GM19455 (cell line): ENCODE measurements around the gene IGSF10.
A peak's percentile ranks its signal among the peaks of the same experiment; 100 is the strongest.

ENCODE experiments used
- ATAC-seq: cut with Tn5 transposase; IDR thresholded peaks from one replicate; pipeline ENCODE4 v1.9.1; 2021; ENCODE audit not compliant: unreplicated experiment

The IGSF10 gene

DNA sequence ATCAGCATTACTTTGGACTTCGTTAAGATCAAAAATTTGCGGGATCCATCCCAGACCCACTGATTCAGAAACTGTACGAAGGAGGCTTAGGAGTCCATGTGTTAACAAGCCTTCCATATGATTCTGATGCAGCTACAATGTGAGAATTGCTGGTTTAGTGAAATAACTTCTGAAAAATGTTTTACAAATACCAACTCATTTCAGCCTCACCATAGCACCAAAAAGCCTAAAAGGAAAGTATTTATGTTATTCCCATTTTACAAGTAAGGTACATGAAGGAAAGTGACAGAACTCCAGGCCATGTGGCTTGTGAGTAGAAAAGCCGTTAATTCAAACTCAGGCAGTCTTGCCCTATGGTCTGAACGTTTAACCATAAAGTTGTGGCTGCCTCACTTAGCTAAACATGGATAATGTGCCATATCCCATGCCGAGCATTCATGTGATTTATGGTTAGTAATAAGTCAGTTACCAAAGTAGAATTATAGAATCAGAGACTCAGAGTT, 1.5 kb upstream of the IGSF10 start:
- no peak for ATAC-seq

DNA sequence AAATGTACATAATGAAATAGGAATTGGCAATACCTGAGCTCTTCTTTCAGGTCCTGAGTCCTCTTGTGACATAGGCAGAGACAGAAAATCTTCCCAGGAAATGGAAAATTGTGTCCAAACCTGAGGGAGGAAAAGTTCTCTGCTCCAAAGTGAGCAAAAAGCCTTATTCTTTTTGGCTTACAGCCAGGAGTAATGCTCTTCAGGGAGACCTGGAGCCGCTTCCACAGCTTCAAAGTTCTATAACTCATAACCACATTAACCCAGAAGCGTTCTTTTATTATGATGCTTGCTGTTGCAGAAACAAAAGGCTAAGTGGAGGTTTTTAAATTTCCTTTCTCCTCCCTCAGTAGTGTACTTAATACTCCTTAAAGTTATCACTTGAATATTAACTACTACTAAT, 633 bp downstream of the IGSF10 start:
- no peak for ATAC-seq

DNA sequence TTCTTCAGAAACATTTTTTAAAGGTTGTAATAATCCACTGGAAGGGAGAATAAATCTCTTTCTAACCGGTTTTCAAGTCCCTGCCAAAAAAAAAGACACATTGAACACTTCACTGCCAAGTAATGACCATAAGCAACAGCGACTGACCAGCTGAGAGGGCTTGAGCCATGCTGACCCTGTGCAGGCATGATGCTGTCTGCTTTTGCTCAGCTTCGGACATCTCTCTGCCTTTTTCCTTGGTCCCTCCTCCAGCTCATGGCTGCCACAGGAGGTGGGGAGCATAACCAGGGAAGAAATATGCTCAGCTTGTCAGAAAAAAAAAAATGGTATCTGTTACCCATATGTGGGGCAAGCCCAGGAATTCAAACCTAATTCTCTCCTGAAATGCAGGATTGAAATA, 1.5 kb downstream of the IGSF10 start:
- no peak for ATAC-seq

DNA sequence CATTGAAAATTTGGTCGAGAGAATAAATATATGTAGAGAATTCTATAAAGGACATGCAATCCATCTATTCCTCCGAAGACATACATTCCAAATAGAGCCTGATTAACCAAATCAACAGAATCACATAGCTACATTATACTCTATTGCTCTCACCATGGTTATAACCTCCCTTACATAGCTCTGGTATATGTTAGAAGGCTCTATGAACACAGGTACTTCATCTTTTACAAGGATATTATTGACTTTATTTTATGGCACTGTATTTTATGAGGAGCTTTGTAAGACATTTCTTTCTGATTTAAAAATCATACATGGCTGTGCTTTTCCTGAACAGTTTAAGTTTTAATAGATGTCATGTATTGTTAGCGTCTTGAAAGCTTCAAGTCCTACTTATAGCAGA, 4.8 kb downstream of the IGSF10 start:
- ATAC-seq, result no peak

DNA sequence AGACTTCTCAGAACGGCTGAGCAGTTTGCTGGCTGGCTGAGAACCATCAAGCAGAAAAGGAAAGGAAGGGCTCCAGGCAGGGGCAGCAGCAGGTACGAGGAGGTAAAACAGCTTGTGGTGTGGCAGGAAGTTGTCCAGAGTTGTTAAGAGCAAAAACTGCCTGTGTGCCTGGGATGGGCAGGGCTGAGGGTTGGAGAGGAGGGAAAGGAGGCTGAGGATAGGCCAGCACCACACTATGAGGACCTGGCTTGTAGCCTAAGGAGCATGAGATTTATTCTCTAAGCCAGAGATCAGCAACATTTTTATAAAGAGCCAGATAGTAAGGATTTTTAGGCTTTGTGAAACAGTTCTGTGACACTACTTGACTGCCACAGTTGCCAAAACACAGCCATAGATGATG, 8.0 kb downstream of the IGSF10 start:
- no peak for ATAC-seq

DNA sequence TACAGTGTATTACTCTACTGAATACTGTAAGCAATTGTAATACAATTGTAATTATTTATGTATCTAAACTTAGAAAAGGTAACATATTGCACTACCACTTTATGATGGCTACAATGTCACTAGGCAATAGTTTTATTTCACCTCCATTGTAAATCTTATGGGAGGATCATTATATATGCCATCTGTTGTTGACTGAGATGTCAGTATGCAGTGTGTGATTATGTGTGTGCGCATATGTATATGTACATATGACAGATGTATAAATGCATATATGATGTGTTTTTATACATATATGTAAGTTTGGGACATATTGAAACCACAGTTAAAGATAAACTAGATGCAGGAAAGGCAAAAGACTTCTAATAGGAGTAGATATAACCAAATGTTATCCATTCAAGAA, 8.5 kb downstream of the IGSF10 start:
- no peak for ATAC-seq

DNA sequence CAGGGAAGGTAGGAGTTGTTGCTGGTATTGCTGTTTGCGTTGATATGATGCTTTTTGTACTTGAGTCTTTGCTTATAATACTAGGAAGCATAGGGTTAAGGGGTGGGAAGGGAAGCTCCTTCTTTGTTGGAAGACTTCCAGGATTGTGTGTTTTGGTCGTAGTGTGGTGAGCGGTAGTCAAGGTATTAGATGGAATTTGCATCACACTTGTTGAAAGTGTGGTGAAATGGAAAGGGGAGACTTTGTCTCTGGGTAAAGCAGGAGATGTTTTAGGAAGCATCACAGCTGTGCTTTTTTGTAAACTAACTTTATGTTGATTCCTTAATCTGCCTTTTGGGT, 14.9 kb downstream of the IGSF10 start:
- ATAC-seq, result no peak

DNA sequence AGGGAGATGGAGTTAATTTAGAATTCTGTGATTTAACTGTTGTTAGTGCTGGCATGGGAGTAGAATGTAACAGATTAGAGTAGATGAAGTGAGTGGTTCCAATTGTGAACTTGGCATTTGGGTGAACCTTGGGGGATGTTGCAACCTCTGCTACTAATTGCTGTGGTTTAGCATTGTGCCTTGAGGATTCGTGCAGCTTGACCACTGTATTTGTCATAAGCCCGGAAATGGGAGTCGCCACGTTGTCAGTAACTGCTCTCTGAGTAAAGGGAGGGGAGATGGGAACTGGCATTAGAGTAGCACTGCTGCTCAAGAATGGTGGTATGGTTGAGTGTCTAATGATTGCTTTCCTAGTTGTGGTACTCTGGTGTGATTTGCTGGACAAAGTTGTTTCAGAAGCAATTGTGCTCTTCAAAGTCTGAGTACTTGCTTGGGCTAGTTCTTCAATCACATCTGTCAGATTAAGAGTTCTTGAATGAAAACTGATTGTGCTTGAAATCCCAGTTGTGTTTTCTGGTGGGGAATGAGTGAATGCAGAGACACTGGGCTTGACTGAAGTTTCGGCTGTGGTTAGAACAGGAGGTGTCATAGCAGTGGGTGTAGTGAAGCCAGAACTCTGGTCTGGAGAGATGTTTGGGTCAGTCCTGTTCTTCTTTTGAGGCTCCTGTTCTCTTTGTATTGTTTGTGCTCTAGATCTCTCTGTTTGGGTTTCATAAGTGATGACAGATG, 15.4 kb downstream of the IGSF10 start:
- ATAC-seq, result no peak

DNA sequence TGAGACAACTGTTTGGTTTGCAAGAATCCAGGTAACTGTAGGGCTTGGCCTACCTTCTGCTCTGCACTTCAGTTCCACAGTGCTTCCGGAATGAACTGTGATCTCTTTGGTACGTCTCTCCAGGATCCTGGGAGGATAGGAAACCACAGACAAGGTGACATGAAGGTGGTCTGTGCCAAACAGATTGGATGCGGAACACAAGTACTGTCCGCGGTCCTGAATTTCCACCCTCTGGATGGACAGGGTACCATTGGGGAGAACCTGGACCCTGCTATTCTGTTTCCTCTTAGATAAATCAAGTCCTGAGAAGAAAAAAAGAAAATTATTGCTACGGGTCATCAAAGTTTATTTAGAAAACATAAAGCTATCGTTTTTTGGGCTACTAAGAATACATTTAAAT, 17.3 kb downstream of the IGSF10 start:
- ATAC-seq, result no peak

DNA sequence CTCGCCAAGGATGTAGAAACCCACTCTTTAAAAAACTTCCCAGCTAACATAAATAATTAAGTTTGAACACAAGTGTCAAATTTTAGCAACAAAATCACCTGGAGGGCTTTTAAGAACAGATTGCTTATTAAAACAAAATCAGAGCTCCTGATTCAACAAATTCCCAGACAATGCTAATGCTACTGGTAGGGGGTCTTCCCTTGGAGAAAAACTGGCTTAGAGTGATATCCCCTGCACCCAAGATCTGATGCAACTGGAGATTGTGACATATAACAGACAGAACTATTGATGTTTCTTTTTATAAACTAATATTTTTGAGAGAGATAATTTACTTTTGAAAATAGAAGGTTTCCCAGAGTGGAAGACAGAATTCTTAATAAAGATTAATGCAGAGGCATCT, 19.9 kb downstream of the IGSF10 start:
- ATAC-seq, result no peak

DNA sequence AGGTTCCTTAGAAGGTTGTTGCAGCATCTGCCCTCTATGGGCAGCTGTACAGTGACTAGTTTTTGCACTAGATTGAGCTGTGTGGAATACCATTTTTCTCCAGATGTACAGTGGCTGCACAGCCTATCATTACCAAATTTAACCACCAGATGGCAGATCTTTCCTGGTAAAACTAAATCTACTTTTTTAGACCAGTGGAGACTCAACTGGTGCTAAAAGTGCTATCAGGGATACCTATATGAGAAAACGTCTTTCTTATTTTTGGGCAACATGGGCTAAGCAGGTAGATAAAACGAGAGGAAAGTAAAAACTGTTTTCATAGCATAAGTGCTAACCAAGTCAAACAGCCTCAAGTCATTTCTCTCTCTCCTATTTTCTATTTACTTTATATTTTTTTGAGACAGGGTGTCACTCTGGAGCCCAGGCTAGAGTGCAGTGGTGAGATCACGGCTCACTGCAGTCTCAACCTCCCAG, 21.2 kb downstream of the IGSF10 start:
- ATAC-seq, result peak; percentile 75

DNA sequence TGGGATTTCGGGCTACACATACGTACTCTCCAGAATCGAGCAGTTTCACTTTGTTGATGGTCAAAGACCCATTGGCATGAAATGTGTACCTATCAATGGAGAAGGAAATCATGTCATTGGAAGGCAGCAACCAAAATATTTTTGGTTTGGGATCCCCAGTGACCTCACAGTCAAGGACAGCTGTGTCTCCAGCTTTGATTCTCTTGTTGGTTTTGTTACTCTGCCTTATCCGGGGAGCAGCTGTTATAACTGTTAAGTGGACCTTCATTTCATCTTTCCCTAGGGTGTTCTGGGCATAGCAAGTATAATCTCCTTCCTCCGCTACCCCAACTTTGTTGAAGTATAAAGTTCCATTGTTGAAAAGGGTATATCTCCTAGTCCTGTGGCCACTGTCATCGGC, 23.0 kb downstream of the IGSF10 start:
- ATAC-seq, result no peak

DNA sequence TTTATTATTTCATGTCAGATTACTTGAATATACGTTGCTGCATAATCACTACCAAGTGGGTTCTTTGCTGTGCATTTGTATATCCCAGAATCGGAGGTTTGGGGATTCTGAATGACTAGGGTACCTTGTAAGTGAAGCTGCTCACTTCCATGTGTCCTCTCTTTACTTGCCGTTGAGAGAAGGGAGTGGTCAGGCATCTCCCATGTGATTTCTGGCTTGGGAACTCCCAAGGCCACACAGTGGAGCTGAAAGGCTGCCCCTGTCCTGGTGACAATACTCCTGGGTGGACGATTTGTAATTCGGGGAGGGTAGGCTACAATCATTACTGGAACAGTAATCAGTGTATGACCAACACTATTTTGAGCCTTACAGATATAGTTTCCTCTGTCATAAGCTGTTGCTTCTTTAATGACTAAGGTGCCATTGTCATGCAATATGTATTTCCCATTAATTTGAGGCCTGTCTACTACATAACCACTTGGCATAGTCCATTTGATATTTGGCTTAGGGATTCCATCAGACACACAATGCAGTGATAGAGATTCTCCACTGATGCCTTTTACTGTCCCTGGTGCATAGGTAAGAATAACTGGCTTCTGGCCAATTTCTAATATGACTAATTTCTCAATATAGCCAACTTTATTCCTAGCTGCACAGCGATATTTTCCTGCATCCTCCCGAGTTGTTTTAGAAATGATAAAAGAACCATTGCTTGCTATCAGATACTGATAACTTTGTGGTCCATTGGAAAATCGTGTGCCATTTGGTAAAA, 24.0 kb downstream of the IGSF10 start:
- ATAC-seq, result no peak

DNA sequence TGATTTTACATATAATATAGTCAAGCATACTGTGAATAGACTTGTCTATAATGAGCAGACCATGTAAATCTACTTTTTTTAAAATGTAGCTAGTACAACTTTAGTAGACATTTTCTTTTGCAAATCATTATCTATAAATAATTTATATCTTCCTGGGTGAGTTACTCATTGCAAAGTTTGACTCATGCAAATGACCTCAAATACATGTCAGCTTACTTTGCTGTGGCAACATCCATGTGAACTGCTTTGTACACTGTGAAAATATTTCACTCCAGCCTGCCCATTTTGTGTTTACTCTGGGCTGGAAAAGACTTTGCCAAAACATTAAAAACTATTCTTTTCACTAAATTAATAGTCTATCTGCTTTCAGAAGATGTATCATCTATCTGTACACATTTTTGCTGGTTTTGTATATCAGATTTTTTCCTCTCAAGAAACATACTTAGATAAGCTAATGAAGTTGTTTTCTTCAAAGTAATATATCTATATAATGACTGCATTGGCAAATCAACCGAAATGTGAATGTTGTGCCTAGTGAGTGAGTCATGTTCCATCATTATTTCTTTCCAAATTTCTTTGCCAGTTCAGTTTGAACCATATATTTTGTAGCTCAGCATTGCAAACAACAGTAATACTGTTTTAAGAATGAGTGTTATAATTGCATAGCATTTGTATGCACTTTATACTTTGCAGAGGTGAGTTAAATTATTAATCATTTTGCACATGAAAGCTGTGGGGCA, 26.5 kb downstream of the IGSF10 start:
- no peak for ATAC-seq

DNA sequence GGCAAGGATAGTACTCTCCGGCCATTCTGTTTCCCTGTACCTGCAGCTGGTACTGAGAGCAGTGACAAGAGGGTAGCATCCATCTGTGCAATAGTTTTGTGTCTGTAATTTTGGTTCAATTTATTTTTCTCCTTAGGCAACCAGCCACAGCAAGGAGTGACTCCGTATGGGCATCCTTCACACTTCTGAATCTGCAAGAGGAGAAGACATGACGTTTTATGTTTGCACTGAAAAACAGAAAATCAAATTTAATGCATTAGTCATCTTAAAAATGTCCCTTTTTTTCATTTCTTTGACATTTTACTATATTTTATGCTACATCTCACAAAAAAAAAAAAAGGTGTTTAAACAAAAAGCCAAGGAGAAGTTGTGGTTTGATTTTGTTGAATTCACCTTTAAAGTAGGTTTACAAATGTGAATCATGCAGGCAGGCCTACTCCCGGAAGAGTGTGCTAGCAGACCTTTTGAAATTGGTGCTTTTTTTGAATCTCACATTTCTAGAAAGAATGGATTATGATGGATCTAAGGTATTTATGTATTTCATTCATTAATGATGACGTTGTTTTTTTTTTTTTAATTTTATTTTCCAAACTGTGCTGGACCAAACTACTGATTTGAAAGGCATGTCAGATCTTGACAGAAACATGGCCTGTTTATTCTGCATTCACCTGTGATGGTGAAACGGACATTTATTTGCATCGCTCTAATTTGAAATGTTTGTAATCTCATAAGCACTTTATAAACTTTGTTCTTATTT, 28.1 kb downstream of the IGSF10 start:
- ATAC-seq, result no peak

DNA sequence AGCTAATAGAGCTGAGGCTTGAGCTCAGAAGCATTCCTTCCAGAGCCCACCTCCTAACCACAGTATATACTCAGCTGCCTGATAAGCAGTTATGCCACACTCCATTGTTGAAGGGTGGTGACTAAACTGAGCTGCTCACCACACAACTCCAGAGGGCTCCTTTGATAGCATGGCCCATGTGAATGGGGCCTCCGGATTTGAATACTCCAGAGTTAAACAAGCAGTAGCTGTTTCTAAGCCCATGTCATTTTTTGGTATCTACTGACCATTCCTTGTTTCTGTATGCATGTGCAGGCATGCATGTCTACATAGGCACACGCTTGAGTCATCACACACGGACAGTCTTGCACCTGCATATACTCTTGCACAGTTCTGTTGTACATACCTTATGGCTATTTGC, 28.9 kb downstream of the IGSF10 start:
- no peak for ATAC-seq

DNA sequence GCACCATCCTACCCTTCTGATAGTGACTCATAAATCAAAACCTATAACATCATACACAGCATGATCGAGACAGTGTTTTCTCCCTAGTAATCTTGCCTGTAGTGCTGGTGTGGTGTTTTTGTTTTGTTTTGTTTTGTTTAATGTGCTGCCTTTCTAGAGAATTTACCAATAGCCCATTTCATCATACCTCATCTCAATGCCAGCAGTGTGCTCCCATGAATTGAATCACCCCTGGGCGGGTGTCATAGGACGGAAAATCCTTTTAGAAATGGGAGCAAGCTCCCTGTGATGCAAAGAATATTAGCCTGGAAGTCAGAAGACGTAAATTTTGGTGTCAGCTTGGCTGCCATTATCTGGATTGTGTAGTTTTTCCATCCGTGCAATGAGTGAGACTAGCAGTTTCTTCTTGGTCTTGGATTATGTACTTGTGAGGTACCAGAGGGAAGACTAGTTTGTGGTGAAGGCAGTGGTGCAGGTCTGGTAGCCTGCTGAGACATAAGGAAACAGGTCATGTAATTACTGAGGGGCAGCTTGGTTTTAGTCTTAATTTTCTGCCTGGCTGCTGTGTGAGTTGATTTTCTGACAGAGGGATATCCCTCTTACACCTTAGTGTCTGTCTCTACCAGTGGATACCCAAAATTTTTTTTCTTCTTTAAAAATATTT, 29.9 kb downstream of the IGSF10 start:
- ATAC-seq, result no peak

DNA sequence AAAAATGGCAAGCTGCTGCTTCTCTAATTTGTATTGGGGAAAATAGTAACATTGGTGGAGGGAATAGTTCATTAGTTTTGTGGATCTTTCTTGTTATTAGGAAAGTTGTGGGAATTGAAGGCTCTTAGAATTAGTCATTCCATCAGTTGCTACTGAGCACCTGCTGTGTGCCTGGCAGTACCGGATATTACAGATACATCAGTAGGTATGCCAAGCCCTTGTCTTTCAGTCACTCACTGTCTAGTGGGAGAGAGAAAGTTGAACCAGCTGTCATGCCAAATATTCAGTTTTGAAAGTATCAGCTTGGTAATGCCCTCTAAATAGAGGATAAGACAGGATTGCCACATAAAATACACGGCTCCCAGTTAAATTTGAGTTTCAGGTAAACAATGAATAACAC, 32.5 kb downstream of the IGSF10 start:
- no peak for ATAC-seq

DNA sequence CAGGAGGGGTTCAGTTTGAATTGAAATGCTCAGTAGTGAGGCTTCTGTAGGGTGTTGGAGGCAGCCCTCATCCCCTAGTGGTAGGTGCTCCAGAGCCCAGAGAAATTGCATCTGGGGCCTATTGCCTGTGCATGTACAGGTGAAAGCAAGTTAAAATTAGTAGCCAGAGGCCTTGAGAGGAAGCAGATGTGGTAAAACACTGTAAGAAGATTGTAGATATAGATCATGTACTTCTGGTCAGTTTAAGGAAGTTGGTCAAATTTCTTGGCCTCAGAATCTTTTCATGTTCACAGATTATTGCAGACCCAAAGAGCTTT, 34.6 kb downstream of the IGSF10 start:
- peak; percentile 56 for ATAC-seq

DNA sequence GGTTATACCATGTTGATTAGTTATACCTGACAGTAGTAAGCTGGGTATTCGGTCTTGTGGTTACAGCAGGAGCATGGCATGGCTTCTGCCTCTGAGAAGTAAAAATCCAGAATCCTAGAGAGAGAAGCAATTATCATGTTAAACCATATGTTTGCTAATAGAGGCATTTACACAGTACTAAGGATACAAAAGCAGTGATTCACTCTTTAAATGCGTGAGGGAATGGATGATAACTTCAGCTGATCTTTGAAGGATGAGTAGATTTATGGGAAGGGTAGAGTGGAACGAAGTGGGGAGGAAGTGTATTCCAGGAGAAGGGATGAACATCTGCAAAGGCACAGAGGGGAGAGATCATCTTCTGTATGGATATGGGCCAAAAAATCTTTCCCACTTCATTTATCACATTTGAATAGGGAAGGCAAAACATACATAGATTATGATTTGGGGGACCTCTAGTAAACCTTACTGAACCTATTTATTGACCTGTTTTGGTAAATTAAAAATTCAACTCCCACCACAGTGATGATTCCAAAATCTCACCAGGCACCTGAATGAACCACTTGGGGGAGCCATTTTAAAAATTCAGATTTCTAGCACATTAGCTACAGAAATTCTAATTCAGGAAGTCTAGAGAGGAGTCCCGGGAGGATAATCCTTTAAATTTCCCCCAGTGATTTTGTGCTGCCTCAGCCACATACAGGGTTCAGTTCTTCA, 35.1 kb downstream of the IGSF10 start:
- ATAC-seq, result peak; percentile 22
